Prostate gland (tissue), 2 donors: ENCODE data around the gene GRAP2.

Source experiments
- CTCF ChIP-seq, 4 experiments: fragments of 200-600 bp in 2 of 4; fragments of 450-650 bp in 2 of 4; sonication (generic) in 2 of 4; IDR thresholded peaks; 1 replicate in 3 of 4; 2 replicates in 1 of 4; pipeline ENCODE4 v1.5.1; 2016 to 2019; ENCODE audit warnings: antibody characterized with exemption in 4 of 4, mild to moderate bottlenecking in 2 of 4, moderate library complexity in 2 of 4
- POLR2A ChIP-seq: fragments of 450-650 bp; IDR thresholded peaks from one replicate; pipeline ENCODE4 v1.6.1; 2016; ENCODE audit warnings: antibody characterized with exemption, mild to moderate bottlenecking
- POLR2AphosphoS5 ChIP-seq: sonication (generic); formaldehyde crosslinking; IDR thresholded peaks from one replicate; pipeline ENCODE4 v1.6.1; 2017; ENCODE audit warnings: antibody characterized with exemption

DNA sequence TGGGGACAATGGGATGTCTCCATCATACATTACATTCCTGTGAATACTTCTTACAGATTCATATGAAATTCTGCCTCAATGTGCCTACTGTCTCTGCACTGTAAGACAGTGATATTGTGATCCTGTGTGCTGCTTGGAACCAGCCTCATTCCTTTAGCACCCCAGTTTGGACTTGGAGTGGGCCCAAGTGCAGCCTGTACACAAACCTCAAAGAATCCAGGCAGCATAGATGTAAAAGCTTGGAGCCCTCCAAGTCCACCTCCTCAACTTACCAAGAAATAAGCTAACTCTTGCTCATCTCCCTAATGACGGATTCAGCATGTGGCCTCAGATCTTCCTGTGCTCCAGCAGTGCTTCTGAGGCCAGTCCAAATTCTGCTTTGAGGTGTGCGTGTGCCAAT lies 24.4 kb downstream of the GRAP2 start:
- TF ChIP-seq POLR2AphosphoS5 (no peak), CTCF (IDR thresholded peaks at IDR 0.05) (no peak), POLR2A (no peak)
